Stimulated activated naive CD8-positive, alpha-beta T cell treated with anti-CD3 and anti-CD28 coated beads, Interleukin-15, Interleukin-2, amounts not matched to agents 100 ng/mL and 50 ng/mL, for 24 hours (primary cell): ENCODE measurements around the gene ALDH4A1.
"Not testable (repeated sequence)": the region's sequence is repeated elsewhere in the genome, so short reads cannot be mapped to it uniquely, and the experiment has no call there.

ENCODE experiments used
- H3K27ac Mint-ChIP-seq: one replicate; pipeline ENCODE4 v1.8.0; 2021; ENCODE audit warnings: mild to moderate bottlenecking, mixed read lengths
- H3K27me3 Mint-ChIP-seq: one replicate; pipeline ENCODE4 v1.8.0; 2021; ENCODE audit warnings: mixed read lengths
- H3K36me3 Mint-ChIP-seq: one replicate; pipeline ENCODE4 v1.8.0; 2021; ENCODE audit warnings: low read depth, mixed read lengths
- H3K4me1 Mint-ChIP-seq: one replicate; pipeline ENCODE4 v1.8.0; 2021; ENCODE audit warnings: low read depth, mixed read lengths
- H3K4me3 Mint-ChIP-seq: one replicate; pipeline ENCODE4 v1.8.0; 2021; ENCODE audit warnings: mild to moderate bottlenecking, mixed read lengths
- H3K9me3 Mint-ChIP-seq: one replicate; pipeline ENCODE4 v1.8.0; 2021; ENCODE audit warnings: mixed read lengths

The ALDH4A1 gene

DNA sequence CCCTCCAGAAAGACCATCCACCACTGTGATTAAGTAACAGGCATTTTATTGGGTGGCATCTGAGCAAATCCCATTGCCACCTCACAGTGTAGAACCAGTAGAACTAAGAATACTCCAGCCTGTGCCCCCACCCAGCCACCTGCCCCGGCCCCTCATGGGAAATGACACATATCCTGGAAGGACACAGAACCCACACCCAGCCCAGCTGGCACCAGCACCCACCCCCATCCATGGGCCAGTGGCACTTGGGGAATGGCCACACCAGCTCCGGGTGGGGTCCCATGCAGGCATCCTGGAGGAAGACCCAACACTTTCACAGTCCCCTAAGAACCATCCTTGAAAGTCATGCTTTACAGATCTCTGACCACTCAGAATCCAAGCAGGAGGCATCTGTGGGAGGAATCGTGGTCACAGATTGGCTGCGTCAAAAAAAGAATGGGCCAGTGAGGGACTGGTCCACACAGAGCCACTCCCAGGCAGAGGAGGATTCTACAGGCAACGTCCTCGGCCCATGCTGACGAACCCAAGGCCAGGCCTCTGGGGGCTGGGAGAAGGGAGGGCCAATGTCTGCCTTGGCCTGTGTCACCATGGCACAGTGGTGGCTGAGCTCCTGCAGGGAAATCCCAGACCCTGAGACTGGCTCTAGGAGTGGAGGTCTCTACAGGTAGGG lies 30.8 kb downstream of the ALDH4A1 start:
- H3K4me1 Mint-ChIP-seq, result no peaks in the 10 kb centered on the region
- peaks cover 3% of the 10 kb centered on the region for H3K27me3 Mint-ChIP-seq
- H3K27ac Mint-ChIP-seq, result no peak overlapping the region
- H3K36me3 Mint-ChIP-seq, result no peaks in the 10 kb centered on the region
- no peaks in the 10 kb centered on the region for H3K9me3 Mint-ChIP-seq
- H3K4me3 Mint-ChIP-seq, result no peak overlapping the region

DNA sequence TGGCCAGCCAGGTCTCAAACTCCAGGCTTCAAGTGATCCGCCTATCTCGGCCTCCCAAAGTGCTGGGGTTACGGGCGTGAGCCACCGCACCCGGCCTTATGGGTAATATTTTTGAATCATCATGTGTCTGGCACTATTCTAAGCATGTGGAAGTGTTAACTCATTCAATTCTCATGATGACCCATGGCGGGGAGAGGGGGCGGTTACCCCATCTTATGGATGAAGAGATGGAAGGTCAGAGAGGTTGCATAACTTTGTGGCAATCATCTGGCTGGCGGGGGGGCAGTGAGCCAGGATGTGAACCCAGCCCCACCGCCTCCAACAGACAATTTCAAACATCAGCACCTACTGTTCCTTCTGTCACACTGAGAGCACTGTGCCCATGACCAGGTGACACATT lies 31.4 kb downstream of the ALDH4A1 start:
- no peaks in the 10 kb centered on the region for H3K4me1 Mint-ChIP-seq
- H3K4me3 Mint-ChIP-seq, result no peak overlapping the region
- H3K27me3 Mint-ChIP-seq, result peaks cover 3% of the 10 kb centered on the region
- H3K9me3 Mint-ChIP-seq, result no peaks in the 10 kb centered on the region
- no peaks in the 10 kb centered on the region for H3K36me3 Mint-ChIP-seq
- no peak overlapping the region for H3K27ac Mint-ChIP-seq

DNA sequence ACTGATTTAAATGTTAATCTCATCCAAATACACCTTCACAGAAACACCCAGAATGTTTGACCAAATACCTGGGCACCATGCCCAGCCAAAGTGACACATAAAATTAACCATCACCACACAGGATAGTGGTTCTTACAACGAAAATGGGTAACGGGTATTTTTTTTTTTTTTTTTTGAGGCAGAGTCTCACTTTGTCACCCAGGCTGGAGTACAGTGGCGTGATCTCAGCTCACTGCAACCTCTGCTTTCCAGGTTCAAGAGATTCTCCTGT lies 31.8 kb downstream of the ALDH4A1 start:
- not testable (repeated sequence) for H3K4me1 Mint-ChIP-seq, H3K36me3 Mint-ChIP-seq, H3K9me3 Mint-ChIP-seq, H3K27me3 Mint-ChIP-seq, H3K4me3 Mint-ChIP-seq, H3K27ac Mint-ChIP-seq

DNA sequence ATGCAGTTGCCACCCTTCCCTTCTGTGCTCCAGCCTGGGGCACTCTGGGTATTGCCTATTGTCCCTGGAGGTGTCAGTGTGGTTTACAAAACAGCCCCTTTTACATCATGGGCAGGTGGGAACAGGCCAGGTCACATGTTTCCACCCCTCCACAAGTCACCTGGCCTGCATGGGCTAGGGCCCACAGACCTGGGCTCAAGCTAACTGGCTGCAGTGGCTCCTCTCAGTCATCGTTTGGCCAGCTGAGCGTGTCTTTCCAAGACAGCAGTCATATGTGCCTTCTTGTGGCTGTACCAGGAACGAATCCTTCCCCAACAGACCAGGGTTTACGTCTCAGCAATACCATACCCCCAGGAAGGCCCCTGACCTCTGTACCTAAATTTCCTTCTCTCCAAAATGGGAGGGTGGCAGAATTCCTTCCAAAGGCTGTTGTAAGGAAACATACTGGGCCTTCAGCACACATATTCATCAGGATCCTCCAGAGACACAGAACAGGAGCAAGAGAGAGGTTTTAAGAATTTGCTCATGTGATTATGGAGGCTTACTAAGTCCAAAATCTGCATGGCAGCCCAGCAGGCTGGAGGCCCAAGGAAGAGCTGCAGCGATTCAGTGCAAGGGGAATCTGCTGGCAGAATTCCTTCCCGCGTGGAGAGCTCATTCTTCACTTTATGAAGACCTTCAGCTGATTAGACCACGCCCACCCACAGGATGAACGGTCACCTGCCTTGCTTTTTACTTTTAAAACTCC lies 32.3 kb downstream of the ALDH4A1 start:
- no peaks in the 10 kb centered on the region for H3K9me3 Mint-ChIP-seq
- H3K36me3 Mint-ChIP-seq, result no peaks in the 10 kb centered on the region
- peaks cover 7% of the 10 kb centered on the region for H3K27me3 Mint-ChIP-seq
- H3K27ac Mint-ChIP-seq, result no peak overlapping the region
- no peak overlapping the region for H3K4me3 Mint-ChIP-seq
- no peaks in the 10 kb centered on the region for H3K4me1 Mint-ChIP-seq

DNA sequence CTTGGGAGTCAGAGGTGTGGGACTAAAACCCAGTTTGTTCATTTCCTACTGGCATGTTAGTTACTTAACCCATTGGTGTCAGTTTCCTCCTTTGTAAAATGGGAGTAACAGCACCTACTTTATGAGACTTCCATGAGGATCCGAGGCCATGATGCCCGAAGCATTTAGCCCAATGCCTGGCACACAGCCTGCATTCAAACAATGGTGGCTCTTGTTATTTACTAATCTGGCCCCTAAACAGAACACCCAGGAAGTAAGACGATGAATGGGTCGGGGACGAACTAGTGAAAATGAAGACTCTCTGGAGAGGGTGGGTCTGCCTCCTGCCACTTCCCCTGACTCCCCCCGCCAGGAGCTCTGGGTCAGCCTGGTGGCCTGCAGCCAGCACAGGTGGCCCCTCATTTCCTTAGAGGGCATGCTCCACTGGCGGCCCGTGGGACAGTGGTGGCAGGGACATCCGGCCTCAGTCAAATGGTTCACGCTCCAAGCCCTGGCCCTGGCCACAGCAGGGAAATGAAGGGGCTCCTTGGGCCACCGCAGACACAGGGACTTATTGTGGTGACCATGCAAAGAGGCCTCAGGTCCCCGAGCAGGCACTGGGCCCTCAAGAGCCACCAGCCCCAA lies 33.4 kb downstream of the ALDH4A1 start:
- Mint-ChIP-seq H3K27me3 (peaks cover 7% of the 10 kb centered on the region), H3K4me1 (no peaks in the 10 kb centered on the region), H3K27ac (no peak overlapping the region), H3K9me3 (no peaks in the 10 kb centered on the region), H3K4me3 (no peak overlapping the region), H3K36me3 (no peaks in the 10 kb centered on the region)

DNA sequence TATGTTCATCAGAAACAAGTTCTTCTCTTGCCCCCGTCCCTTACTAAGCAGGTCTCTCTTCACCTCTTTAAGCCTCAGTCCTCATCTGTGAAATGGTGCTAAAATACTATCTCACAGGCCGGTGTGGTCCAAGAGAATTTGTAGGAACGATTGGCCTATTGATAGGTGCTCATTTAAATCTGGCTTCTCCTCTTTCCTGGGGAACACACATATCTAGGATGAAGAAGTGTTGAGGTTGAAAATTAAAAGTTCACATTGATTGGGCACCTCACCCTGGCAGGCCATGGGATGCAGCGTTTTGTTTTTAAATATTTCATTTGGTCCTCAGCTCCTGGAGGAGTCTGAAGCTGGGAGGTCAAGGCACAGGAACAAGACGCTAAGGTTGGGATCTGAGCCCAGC lies 34.0 kb downstream of the ALDH4A1 start:
- Mint-ChIP-seq H3K27me3 (peaks cover 7% of the 10 kb centered on the region), H3K27ac (no peak overlapping the region)

DNA sequence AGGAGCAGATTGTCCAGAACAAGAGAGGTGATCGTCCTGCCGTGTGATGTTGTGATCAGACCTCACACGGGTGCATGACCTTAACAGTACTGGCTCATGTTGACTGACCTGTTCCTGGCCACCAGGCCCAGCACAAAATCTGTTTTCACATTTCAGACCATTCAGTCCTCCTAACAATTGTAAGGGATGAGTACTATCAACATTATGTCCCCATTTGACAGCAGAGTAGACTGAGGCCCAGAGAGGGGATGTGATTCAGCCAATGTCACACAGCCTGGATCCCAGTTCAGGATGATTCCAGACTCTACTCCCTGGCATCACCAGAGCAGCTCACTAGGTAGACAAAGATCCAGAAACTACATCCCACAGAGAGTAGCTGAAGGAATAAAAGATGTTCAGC lies 35.5 kb downstream of the ALDH4A1 start:
- peaks cover 7% of the 10 kb centered on the region for H3K27me3 Mint-ChIP-seq
- no peaks in the 10 kb centered on the region for H3K9me3 Mint-ChIP-seq
- H3K27ac Mint-ChIP-seq, result no peak overlapping the region
- no peak overlapping the region for H3K4me3 Mint-ChIP-seq
- no peaks in the 10 kb centered on the region for H3K36me3 Mint-ChIP-seq
- no peaks in the 10 kb centered on the region for H3K4me1 Mint-ChIP-seq

More for the DNA sequence above, 34.0 kb downstream of the ALDH4A1 start:
- Mint-ChIP-seq H3K4me3 (no peak overlapping the region), H3K9me3 (no peaks in the 10 kb centered on the region), H3K4me1 (no peaks in the 10 kb centered on the region), H3K36me3 (no peaks in the 10 kb centered on the region)

DNA sequence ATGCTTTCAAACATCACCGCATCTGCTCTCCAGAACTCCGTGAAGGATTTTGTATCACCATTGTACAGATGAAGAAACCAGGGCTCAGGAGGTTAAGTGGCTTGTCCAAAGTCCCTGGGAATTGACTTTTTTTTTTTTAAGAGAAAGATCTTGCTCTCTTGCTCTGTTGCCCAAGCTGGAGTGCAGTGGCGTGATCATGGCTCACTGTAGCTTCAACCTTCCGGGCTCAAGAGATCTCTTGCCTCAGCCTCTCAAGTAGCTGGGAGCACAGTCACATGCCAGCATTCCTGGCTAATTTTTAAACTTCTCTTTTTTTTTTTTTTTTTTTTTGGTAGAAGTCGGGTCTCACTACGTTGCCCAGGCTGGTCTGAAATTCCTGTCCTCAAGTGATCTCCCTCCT lies 36.0 kb downstream of the ALDH4A1 start:
- Mint-ChIP-seq H3K27ac (no peak overlapping the region), H3K27me3 (peaks cover 7% of the 10 kb centered on the region), H3K4me3 (no peak overlapping the region), H3K9me3 (no peaks in the 10 kb centered on the region), H3K4me1 (no peaks in the 10 kb centered on the region), H3K36me3 (no peaks in the 10 kb centered on the region)

DNA sequence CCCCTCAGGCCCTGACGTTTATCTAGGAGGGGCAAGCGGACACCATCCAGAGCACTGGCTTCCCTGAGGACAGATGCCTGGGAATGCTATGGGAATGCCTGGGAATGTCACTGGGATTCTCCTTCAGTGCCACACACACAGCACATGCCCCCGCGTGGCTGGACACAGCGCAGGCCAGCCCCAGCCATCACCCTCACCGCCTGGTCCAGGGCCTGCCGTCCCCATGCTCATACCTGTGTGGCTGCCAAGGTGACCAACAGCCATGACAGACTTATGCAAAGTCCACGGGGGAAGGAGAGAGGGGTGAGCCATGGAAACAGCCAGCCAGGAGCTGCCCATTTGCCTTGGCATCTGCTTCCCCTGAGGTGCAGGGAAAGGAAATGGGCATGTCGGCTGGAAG lies 37.2 kb downstream of the ALDH4A1 start:
- Mint-ChIP-seq H3K36me3 (no peaks in the 10 kb centered on the region), H3K4me3 (no peak overlapping the region), H3K27me3 (peaks cover 7% of the 10 kb centered on the region), H3K4me1 (no peaks in the 10 kb centered on the region), H3K9me3 (no peaks in the 10 kb centered on the region), H3K27ac (no peak overlapping the region)

DNA sequence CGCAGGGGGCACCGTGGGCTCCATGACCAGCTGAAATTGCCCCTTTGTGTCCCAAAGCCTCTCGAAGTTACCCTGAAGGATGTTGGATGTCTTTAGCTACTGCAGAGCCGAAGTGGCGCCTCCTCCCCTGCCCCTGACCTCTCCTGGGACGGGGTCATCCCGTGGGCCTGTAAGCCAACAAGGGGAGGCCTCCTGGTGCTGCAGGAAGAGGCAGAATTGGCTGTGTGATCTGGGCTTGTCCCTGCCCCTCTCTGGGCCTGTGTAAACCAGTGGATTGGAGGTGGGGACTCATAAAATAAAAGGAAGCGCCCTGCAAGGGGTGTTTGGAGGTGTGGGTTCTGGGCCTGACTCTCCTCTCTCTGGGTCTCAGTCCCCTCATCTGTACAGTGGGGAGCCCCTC lies 40.8 kb downstream of the ALDH4A1 start:
- Mint-ChIP-seq H3K36me3 (no peaks in the 10 kb centered on the region), H3K27me3 (peaks cover 4% of the 10 kb centered on the region), H3K27ac (no peak overlapping the region), H3K9me3 (no peaks in the 10 kb centered on the region), H3K4me1 (no peaks in the 10 kb centered on the region), H3K4me3 (no peak overlapping the region)

DNA sequence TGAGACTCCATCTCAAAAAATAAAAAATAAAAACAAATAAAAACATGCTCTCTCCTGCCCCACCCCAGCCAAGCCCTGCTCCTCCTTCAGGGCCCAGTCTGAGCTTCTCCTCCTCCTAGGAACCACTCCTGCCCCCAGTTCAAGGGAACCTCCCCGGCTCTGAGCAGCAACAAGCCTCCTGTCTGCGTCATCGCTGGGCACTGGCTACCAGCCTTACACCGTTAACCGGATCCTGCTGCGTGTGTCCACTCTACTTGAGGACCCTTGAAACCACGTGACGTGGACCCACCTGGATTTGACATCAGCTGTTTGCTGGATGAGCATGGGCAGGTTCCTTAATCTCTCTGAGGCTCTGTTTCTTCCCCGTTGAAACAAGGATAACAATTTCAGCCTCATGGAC lies 41.3 kb downstream of the ALDH4A1 start:
- Mint-ChIP-seq H3K36me3 (no peaks in the 10 kb centered on the region), H3K27ac (no peak overlapping the region), H3K9me3 (no peaks in the 10 kb centered on the region), H3K27me3 (peaks cover 5% of the 10 kb centered on the region), H3K4me3 (no peak overlapping the region), H3K4me1 (no peaks in the 10 kb centered on the region)

DNA sequence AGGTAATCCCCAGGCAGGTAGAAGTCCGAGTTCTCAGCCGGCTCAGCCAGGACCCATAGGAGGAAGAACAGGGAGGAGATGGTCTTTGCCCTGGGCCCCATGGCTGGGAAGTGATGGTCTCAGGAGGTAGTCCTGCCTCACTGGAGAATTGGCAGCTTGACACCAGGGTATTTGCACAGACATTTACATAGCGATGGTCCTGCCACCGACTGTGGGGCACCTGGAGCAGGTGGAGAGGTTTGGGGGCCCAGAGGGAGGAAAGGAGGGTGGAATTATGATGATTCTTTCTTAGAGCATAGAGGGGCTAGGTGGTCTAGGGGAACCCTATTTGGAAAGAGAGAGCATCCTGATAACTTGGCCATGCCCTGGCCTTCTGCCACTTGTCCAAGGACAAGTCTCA lies 42.8 kb downstream of the ALDH4A1 start, which contains the start of gene TAS1R2:
TAS1R2 (minus strand) TSS at position 101 of the 400 bp plus-strand sequence; CDS start at position 101, 0 bp downstream.
- peaks cover 11% of the 10 kb centered on the region for H3K27me3 Mint-ChIP-seq
- no peak within 1 kb of the TSS for H3K4me3 Mint-ChIP-seq
- H3K36me3 Mint-ChIP-seq, result no peaks in the 10 kb centered on the region
- H3K9me3 Mint-ChIP-seq, result no peaks in the 10 kb centered on the region
- H3K4me1 Mint-ChIP-seq, result no peaks in the 10 kb centered on the region
- no peak within 1 kb of the TSS for H3K27ac Mint-ChIP-seq

DNA sequence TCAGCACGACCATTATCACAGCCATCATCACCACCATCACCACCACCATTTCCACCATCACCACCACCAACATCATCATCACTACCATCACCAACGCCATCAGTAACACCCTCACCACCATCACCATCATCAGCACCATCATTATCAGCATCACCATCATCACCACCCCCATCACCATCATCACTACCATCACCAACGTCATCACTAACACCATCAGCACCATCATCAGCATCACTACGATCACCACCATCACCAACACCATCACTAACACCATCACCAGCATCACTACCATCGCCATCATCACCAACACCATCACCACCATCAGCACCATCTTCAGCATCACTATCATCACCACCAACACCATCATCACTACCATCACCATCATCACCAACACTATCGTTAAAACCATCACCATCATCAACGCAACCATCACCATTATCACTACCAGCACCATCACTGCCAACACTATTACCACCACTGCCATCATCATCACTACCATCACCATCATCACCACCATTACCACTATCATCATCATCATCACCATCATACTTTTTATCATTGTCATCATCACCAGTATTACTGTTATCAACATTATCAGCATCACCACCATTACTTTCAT lies 44.2 kb downstream of the ALDH4A1 start:
- H3K4me1 Mint-ChIP-seq, result no peaks in the 10 kb centered on the region
- H3K27ac Mint-ChIP-seq, result no peak overlapping the region
- no peaks in the 10 kb centered on the region for H3K36me3 Mint-ChIP-seq
- H3K27me3 Mint-ChIP-seq, result peaks cover 11% of the 10 kb centered on the region
- H3K4me3 Mint-ChIP-seq, result no peak overlapping the region
- no peaks in the 10 kb centered on the region for H3K9me3 Mint-ChIP-seq

DNA sequence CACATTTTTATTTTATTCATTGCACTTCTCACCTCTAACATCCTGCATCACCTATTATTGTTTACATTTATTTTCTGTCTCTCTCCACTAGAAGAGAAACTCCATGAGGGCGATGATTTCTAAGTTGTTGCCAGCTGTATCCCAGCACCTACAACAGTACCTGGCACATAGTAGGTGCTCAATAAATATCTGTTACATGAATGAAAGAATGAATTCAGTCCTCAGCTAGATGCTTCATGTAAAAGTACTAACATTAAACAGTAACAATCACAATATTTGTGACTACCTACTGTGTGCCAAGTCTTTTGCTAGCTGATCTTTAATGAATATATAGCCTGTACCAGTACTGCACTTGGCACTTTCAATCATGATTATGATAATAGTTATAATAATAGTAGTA lies 45.9 kb downstream of the ALDH4A1 start:
- no peaks in the 10 kb centered on the region for H3K9me3 Mint-ChIP-seq

DNA sequence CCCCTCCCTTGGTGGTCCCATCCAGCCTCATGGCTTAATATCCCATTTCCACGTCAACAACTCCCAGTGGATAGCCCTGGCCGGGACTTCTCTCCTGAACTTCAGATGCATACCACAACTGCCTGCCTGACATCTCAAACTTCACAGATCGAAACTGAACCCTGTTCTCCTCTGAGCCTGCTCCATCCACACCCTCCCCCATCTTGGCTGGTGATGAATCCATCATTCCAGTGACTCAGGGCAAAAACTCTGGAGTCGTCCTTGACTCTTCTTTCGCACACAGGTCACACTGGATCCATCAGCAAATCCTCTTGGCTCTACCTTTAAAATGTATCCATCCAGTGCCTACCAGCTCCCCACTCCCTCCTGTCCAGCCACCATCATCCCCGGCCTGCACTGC lies 46.8 kb downstream of the ALDH4A1 start:
- H3K27me3 Mint-ChIP-seq, result peaks cover 11% of the 10 kb centered on the region
- no peaks in the 10 kb centered on the region for H3K36me3 Mint-ChIP-seq
- no peak overlapping the region for H3K27ac Mint-ChIP-seq
- H3K4me3 Mint-ChIP-seq, result no peak overlapping the region
- no peaks in the 10 kb centered on the region for H3K9me3 Mint-ChIP-seq
- no peaks in the 10 kb centered on the region for H3K4me1 Mint-ChIP-seq

More for the DNA sequence above, 45.9 kb downstream of the ALDH4A1 start:
- Mint-ChIP-seq H3K27ac (no peak overlapping the region), H3K27me3 (peaks cover 11% of the 10 kb centered on the region), H3K4me3 (no peak overlapping the region), H3K4me1 (no peaks in the 10 kb centered on the region), H3K36me3 (no peaks in the 10 kb centered on the region)
